Peyer's patch (tissue), 4 donors: ENCODE data around the gene PAX9.

Experiments
- CTCF ChIP-seq, 6 experiments: fragments of 450-650 bp in 4 of 6; fragments of 200-600 bp in 2 of 6; sonication (generic) in 1 of 6; IDR thresholded peaks; one replicate each; pipeline ENCODE4 v1.5.1; 2017 to 2019; ENCODE audit warnings: antibody characterized with exemption in 6 of 6, mild to moderate bottlenecking in 3 of 6, moderate library complexity in 1 of 6
- POLR2A ChIP-seq, 2 donors: fragments of 450-650 bp; IDR thresholded peaks; one replicate each; pipeline ENCODE4 v1.5.1; 2017; ENCODE audit warnings: antibody characterized with exemption in 2 of 2, mild to moderate bottlenecking in 2 of 2, moderate library complexity in 2 of 2

- no peak for TF ChIP-seq CTCF (IDR thresholded peaks at IDR 0.05)
- TF ChIP-seq POLR2A (IDR thresholded peaks at IDR 0.05) = no peak
These were observed 6.8 kb upstream of the PAX9 start for GRCh38 chr14:36654794-36655381.
